ENCODE data around the gene DENND1B. TPM values are rescaled to one million over a fixed set of nuclear protein-coding genes. Genes with fewer than 3 reads are reported as not detected.

DENND1B gene
- total RNA-seq, 1 donor from 2014 or later = 13.1 TPM

DNA sequence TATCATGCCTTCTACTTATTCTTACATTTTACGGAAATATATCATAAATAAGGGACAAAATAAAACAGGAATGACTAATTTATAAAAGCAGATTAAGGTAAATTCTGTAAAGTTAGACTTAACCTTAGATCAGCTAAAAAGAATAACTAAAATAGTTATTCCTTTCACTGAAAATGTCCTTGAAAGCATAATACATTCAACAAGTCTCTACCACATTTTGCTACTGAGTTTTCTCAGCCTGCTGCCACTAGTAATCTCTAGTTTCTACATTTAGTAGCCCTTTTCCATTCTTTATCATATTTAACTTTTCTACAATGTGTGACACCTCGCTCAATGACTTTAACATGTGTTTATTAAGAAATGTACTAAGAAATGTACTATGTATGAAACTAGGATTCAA, 89.0 kb downstream of the DENND1B start:
- no peak for DNase-seq (ENCODE audit: low spot score)
- no peak overlapping the region for H3K27ac ChIP-seq
- H3K9ac ChIP-seq = no peak overlapping the region
- TF ChIP-seq EZH2phosphoT487 (IDR thresholded peaks at IDR 0.05) = no peak
- TF ChIP-seq, protein P1, sequence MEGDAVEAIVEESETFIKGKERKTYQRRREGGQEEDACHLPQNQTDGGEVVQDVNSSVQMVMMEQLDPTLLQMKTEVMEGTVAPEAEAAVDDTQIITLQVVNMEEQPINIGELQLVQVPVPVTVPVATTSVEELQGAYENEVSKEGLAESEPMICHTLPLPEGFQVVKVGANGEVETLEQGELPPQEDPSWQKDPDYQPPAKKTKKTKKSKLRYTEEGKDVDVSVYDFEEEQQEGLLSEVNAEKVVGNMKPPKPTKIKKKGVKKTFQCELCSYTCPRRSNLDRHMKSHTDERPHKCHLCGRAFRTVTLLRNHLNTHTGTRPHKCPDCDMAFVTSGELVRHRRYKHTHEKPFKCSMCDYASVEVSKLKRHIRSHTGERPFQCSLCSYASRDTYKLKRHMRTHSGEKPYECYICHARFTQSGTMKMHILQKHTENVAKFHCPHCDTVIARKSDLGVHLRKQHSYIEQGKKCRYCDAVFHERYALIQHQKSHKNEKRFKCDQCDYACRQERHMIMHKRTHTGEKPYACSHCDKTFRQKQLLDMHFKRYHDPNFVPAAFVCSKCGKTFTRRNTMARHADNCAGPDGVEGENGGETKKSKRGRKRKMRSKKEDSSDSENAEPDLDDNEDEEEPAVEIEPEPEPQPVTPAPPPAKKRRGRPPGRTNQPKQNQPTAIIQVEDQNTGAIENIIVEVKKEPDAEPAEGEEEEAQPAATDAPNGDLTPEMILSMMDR (IDR thresholded peaks at IDR 0.05) = no peak
- no peak overlapping the region for H3K4me3 Mint-ChIP-seq
- peaks cover 4% of the 10 kb centered on the region for H3K27me3 Mint-ChIP-seq (ENCODE audit: insufficient read depth, low read depth)
- H3K4me2 ChIP-seq = no peak overlapping the region
- H3K4me1 ChIP-seq = peaks cover 14% of the 10 kb centered on the region
- H3K4me3 ChIP-seq = no peak overlapping the region
- no peaks in the 10 kb centered on the region for H3F3A ChIP-seq (ENCODE audit: low read depth)
- H3K4me1 Mint-ChIP-seq = peaks cover 20% of the 10 kb centered on the region
- no peaks in the 10 kb centered on the region for H3K79me2 ChIP-seq (ENCODE audit: low read depth)
- no peak overlapping the region for H3K27ac Mint-ChIP-seq
- H3K36me3 ChIP-seq = no peaks in the 10 kb centered on the region
- H4K20me1 ChIP-seq (ENCODE audit: low read depth) = no peaks in the 10 kb centered on the region
- peaks cover 7% of the 10 kb centered on the region for H3K9me3 ChIP-seq (ENCODE audit: low read depth)
- H3K9me3 Mint-ChIP-seq = peaks cover 23% of the 10 kb centered on the region
- no peak overlapping the region for H2AFZ ChIP-seq (replicated peaks)
- H3K36me3 Mint-ChIP-seq = peaks cover 11% of the 10 kb centered on the region
- no peaks in the 10 kb centered on the region for H3K27me3 ChIP-seq

DNA sequence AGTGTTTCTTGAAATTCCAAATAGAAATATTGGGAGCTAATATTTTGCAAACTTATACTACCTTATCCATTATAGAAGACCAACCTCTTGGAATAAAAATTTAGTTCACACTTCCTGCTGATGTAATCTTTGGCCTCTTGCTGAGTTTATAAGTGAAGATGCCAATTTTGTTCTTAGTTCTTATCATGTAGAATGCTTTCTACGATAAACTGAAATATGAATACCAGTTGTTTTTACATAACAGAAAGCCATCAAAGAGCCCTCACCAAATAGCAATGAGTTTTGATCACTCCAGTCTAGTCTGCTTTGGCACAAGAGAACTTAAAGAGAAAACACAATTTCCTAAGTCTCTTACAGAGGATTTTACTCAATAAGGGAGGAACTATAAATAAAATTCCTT, 89.5 kb downstream of the DENND1B start:
- Mint-ChIP-seq H3K4me1 (peaks cover 20% of the 10 kb centered on the region), H3K4me3 (no peak overlapping the region)

DNA sequence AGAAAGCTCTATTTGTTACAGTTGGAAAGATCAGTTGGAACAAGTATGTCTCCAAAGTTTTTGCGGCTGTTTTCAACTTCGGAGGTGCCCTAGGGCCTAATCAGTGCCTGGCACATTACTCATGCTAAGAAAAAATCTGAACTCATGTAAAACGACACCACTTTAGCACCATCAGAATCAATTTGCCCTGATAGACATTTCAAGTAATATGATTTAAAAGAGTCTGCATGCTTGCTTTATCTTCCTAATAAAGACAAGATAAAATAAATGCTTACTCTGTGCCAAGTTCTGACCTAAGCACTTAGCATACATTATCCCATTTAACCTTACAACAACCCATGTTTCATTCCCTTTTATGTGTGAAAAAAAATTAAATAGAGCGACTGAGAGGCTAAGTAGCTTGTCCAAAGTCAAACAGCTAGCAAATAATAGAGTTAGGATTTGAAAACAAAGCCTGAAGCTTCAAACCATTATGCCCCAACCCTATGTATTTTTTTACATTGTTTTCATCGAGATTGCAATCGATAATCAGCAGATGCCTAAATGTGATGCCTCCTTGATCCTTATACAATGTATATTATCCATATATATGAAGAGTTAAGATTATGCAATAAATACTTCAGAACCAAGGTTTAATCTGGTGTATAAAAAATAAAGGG, 91.3 kb downstream of the DENND1B start:
- Histone ChIP-seq H3K27me3 (no peaks in the 10 kb centered on the region), H4K20me1 (ENCODE audit: low read depth) (no peaks in the 10 kb centered on the region), H3K4me2 (no peak overlapping the region), H3K4me3 (no peak overlapping the region), H3F3A (ENCODE audit: low read depth) (no peaks in the 10 kb centered on the region), H3K9me3 (ENCODE audit: low read depth) (peaks cover 7% of the 10 kb centered on the region), H3K4me1 (peaks cover 14% of the 10 kb centered on the region), H3K36me3 (no peaks in the 10 kb centered on the region), H2AFZ (replicated peaks) (no peak overlapping the region), H3K79me2 (ENCODE audit: low read depth) (no peaks in the 10 kb centered on the region), H3K9ac (no peak overlapping the region), H3K27ac (no peak overlapping the region)
- DNase-seq (ENCODE audit: low spot score) = no peak
- TF ChIP-seq EZH2phosphoT487 (IDR thresholded peaks at IDR 0.05) (no peak), EZH2 (IDR thresholded peaks at IDR 0.05) (no peak)
- TF ChIP-seq, protein P1 (IDR thresholded peaks at IDR 0.05) = no peak
- H3K36me3 Mint-ChIP-seq = peaks cover 8% of the 10 kb centered on the region
- H3K4me3 Mint-ChIP-seq = no peak overlapping the region
- peaks cover 17% of the 10 kb centered on the region for H3K9me3 Mint-ChIP-seq
- peaks cover 4% of the 10 kb centered on the region for H3K27me3 Mint-ChIP-seq (ENCODE audit: insufficient read depth, low read depth)
- peaks cover 20% of the 10 kb centered on the region for H3K4me1 Mint-ChIP-seq
- H3K27ac Mint-ChIP-seq = no peak overlapping the region

More for the DNA sequence above, 89.5 kb downstream of the DENND1B start:
- Histone ChIP-seq H3F3A (ENCODE audit: low read depth) (no peaks in the 10 kb centered on the region), H3K9ac (no peak overlapping the region), H3K79me2 (ENCODE audit: low read depth) (no peaks in the 10 kb centered on the region), H3K4me2 (no peak overlapping the region), H4K20me1 (ENCODE audit: low read depth) (no peaks in the 10 kb centered on the region), H3K9me3 (ENCODE audit: low read depth) (peaks cover 7% of the 10 kb centered on the region), H3K4me1 (peaks cover 14% of the 10 kb centered on the region), H2AFZ (replicated peaks) (no peak overlapping the region), H3K36me3 (no peaks in the 10 kb centered on the region), H3K27ac (no peak overlapping the region), H3K27me3 (no peaks in the 10 kb centered on the region), H3K4me3 (no peak overlapping the region)
- no peak for TF ChIP-seq EZH2 (IDR thresholded peaks at IDR 0.05)
- no peak for TF ChIP-seq EZH2phosphoT487 (IDR thresholded peaks at IDR 0.05)
- H3K27ac Mint-ChIP-seq = no peak overlapping the region
- peaks cover 23% of the 10 kb centered on the region for H3K9me3 Mint-ChIP-seq
- peaks cover 4% of the 10 kb centered on the region for H3K27me3 Mint-ChIP-seq (ENCODE audit: insufficient read depth, low read depth)
- no peak for DNase-seq (ENCODE audit: low spot score)
- peaks cover 11% of the 10 kb centered on the region for H3K36me3 Mint-ChIP-seq

DNA sequence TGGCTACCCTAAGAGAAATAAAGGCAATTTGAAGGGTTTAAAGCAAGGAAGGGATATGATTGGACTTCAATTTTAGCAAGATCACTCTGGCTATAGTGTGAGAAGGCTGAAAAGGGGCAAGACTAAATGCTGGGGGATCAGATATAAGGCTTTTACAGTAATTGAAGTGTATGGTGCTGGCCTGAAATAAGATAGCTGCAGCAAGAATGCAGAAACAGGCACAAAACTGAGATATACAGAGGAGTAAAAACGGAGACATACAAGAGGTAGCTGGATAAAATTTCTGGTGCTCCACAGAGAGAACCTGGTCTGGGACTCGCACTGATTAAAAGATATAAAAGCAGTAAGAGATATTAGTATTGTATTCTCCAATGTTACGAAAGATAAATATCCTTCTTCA, 92.0 kb downstream of the DENND1B start:
- peaks cover 20% of the 10 kb centered on the region for H3K4me1 Mint-ChIP-seq
- no peak overlapping the region for H3K4me2 ChIP-seq
- H2AFZ ChIP-seq (replicated peaks) = no peak overlapping the region
- no peak overlapping the region for H3K27ac Mint-ChIP-seq
- H4K20me1 ChIP-seq (ENCODE audit: low read depth) = no peaks in the 10 kb centered on the region
- peaks cover 3% of the 10 kb centered on the region for H3K27me3 Mint-ChIP-seq (ENCODE audit: insufficient read depth, low read depth)
- no peaks in the 10 kb centered on the region for H3F3A ChIP-seq (ENCODE audit: low read depth)
- H3K36me3 ChIP-seq = no peaks in the 10 kb centered on the region
- H3K27me3 ChIP-seq = no peaks in the 10 kb centered on the region
- no peak overlapping the region for H3K27ac ChIP-seq
- H3K79me2 ChIP-seq (ENCODE audit: low read depth) = no peaks in the 10 kb centered on the region
- H3K9me3 ChIP-seq (ENCODE audit: low read depth) = peaks cover 3% of the 10 kb centered on the region
- DNase-seq (ENCODE audit: low spot score) = no peak
- TF ChIP-seq EZH2phosphoT487 (IDR thresholded peaks at IDR 0.05) (no peak), EZH2 (IDR thresholded peaks at IDR 0.05) (no peak)
- TF ChIP-seq, protein P1 (IDR thresholded peaks at IDR 0.05) = no peak
- H3K36me3 Mint-ChIP-seq = peaks cover 3% of the 10 kb centered on the region
- no peak overlapping the region for H3K4me3 Mint-ChIP-seq
- H3K9me3 Mint-ChIP-seq = peaks cover 9% of the 10 kb centered on the region
- H3K4me3 ChIP-seq = no peak overlapping the region
- peaks cover 14% of the 10 kb centered on the region for H3K4me1 ChIP-seq
- H3K9ac ChIP-seq = no peak overlapping the region

All from neural progenitor cell (in vitro differentiated cells).